GM19372 (cell line): ENCODE measurements around the gene TLE1.
"Not testable (repeated sequence)": the region's sequence is repeated elsewhere in the genome, so short reads cannot be mapped to it uniquely, and the experiment has no call there.

Source experiments
- ATAC-seq: cut with Tn5 transposase; IDR thresholded peaks from one replicate; pipeline ENCODE4 v1.9.1; 2021; ENCODE audit warnings: mild to moderate bottlenecking, low read depth, moderate library complexity; ENCODE audit not compliant: unreplicated experiment

The TLE1 gene

GRCh38 chr9:81626511-81626910 is 62.8 kb downstream of the TLE1 start:
- no peak for ATAC-seq

- no peak for ATAC-seq
These were observed 63.4 kb downstream of the TLE1 start for GRCh38 chr9:81625969-81626368.

- no peak for ATAC-seq
These were observed 65.6 kb downstream of the TLE1 start for GRCh38 chr9:81623778-81624177.

- ATAC-seq = no peak
These were observed 66.7 kb downstream of the TLE1 start for GRCh38 chr9:81622471-81623255.

GRCh38 chr9:81621785-81622259 is 67.5 kb downstream of the TLE1 start:
- ATAC-seq = no peak

GRCh38 chr9:81621118-81621517 is 68.2 kb downstream of the TLE1 start:
- no peak for ATAC-seq

GRCh38 chr9:81620002-81620390 is 69.4 kb downstream of the TLE1 start:
- no peak for ATAC-seq

GRCh38 chr9:81619353-81620001 is 69.9 kb downstream of the TLE1 start:
- ATAC-seq = no peak

- no peak for ATAC-seq
These were observed 70.4 kb downstream of the TLE1 start for GRCh38 chr9:81618923-81619322.

- ATAC-seq = no peak
These were observed 73.2 kb downstream of the TLE1 start for GRCh38 chr9:81616141-81616540.

- no peak for ATAC-seq
These were observed 75.0 kb downstream of the TLE1 start for GRCh38 chr9:81614335-81614734.

GRCh38 chr9:81613002-81613812 is 76.1 kb downstream of the TLE1 start:
- no peak for ATAC-seq

GRCh38 chr9:81611664-81612063 is 77.7 kb downstream of the TLE1 start:
- no peak for ATAC-seq

GRCh38 chr9:81610740-81611107 is 78.6 kb downstream of the TLE1 start:
- ATAC-seq = no peak

- no peak for ATAC-seq
These were observed 79.3 kb downstream of the TLE1 start for GRCh38 chr9:81609782-81610739.

- ATAC-seq = no peak
These were observed 81.1 kb downstream of the TLE1 start for GRCh38 chr9:81608289-81608657.

- ATAC-seq = no peak
These were observed 81.6 kb downstream of the TLE1 start for GRCh38 chr9:81607593-81608288.

GRCh38 chr9:81606261-81606660 is 83.1 kb downstream of the TLE1 start:
- not testable (repeated sequence) for ATAC-seq

GRCh38 chr9:81605170-81605670 is 84.1 kb downstream of the TLE1 start:
- no peak for ATAC-seq
